ENCODE measurements around the gene ZNF619.
A peak's percentile ranks its signal among the peaks of the same experiment; 100 is the strongest.
"Not testable (repeated sequence)": the region's sequence is repeated elsewhere in the genome, so short reads cannot be mapped to it uniquely, and the experiment has no call there.

Gene ZNF619

GRCh38 chr3:40476478-40477470 is at the start of gene ZNF619:
TSS of gene ZNF619 (plus strand) at chr3:40477122. CDS start at chr3:40477980, 858 bp downstream.
- DNase-seq = peak; percentile 56 to 61

- no peak for DNase-seq
Observed at GRCh38 chr3:40432793-40433192, 44.1 kb upstream of the ZNF619 start.

- no peak for DNase-seq
Observed at GRCh38 chr3:40437889-40438288, 39.0 kb upstream of the ZNF619 start.

GRCh38 chr3:40445062-40445461 is 31.9 kb upstream of the ZNF619 start:
- no peak for DNase-seq

- no peak for DNase-seq
Observed at GRCh38 chr3:40445880-40446279, 31.0 kb upstream of the ZNF619 start.

GRCh38 chr3:40450438-40450837 is 26.5 kb upstream of the ZNF619 start:
- no peak for DNase-seq

- no peak for DNase-seq
Observed at GRCh38 chr3:40451551-40451950, 25.4 kb upstream of the ZNF619 start.

- no peak for DNase-seq
Observed at GRCh38 chr3:40452057-40452456, 24.9 kb upstream of the ZNF619 start.

GRCh38 chr3:40452562-40452875 is 24.4 kb upstream of the ZNF619 start:
- no peak for DNase-seq

- DNase-seq = peak; percentile 94 to 96
Observed at GRCh38 chr3:40452876-40453730, 23.8 kb upstream of the ZNF619 start.

GRCh38 chr3:40453933-40454332 is 23.0 kb upstream of the ZNF619 start:
- DNase-seq = no peak

GRCh38 chr3:40455328-40455727 is 21.6 kb upstream of the ZNF619 start:
- DNase-seq = no peak

- DNase-seq = no peak
Observed at GRCh38 chr3:40456279-40456939, 20.5 kb upstream of the ZNF619 start.

GRCh38 chr3:40456940-40457823 is 19.7 kb upstream of the ZNF619 start, which contains the start of gene RPL14:
TSS of gene RPL14 (plus strand) at chr3:40457339. CDS start at chr3:40457472, 133 bp downstream.
- DNase-seq = peak; percentile 95 to 96

GRCh38 chr3:40458473-40458872 is 18.4 kb upstream of the ZNF619 start:
- no peak for DNase-seq

GRCh38 chr3:40460481-40460880 is 16.4 kb upstream of the ZNF619 start:
- peak in 1 of 2 donors; percentile 18 for DNase-seq

- no peak for DNase-seq
Observed at GRCh38 chr3:40461161-40461560, 15.8 kb upstream of the ZNF619 start.

- DNase-seq = not testable (repeated sequence)
Observed at GRCh38 chr3:40462838-40463237, 14.1 kb upstream of the ZNF619 start.

GRCh38 chr3:40463579-40463978 is 13.3 kb upstream of the ZNF619 start:
- DNase-seq = no peak

GRCh38 chr3:40464339-40465110 is 12.4 kb upstream of the ZNF619 start:
- no peak for DNase-seq

- DNase-seq = no peak
Observed at GRCh38 chr3:40465111-40465407, 11.9 kb upstream of the ZNF619 start.
